Measurements from ENCODE around the gene HOXA6. TPM values are rescaled to one million over a fixed set of nuclear protein-coding genes. Genes with fewer than 3 reads are reported as not detected.

HOXA6 gene
- total and polyA plus RNA-seq, 4 donors = 0.23 TPM; not detected in 3

GRCh38 chr7:27154901-27155815 is 7.6 kb upstream of the HOXA6 start:
- DNase-seq (ENCODE audit: low spot score) = peak; percentile 33
- no peaks in the 10 kb centered on the region for H3K36me3 ChIP-seq (ENCODE audit: control insufficient read depth in 4 of 4, insufficient read depth in 3 of 4, low read depth in 1 of 4, low read length in 3 of 4)
- no peak for TF ChIP-seq CTCF (IDR thresholded peaks at IDR 0.05; ENCODE audit: low read depth, low read length, missing input control)
- H3K27me3 ChIP-seq (ENCODE audit: control insufficient read depth in 4 of 4, insufficient read depth in 4 of 4, low read length in 3 of 4) = peaks cover 15 to 54% (median 41%) of the 10 kb centered on the region in 4 donors
- peaks cover 0 to 5% (median 0%) of the 10 kb centered on the region in 4 donors for H3K9me3 ChIP-seq (ENCODE audit: control insufficient read depth in 4 of 4, low read length in 3 of 4)
- H3K4me1 ChIP-seq (ENCODE audit: control insufficient read depth in 4 of 4, insufficient read depth in 4 of 4, low read length in 3 of 4) = peaks cover 11 to 38% (median 20%) of the 10 kb centered on the region in 4 donors
- no peak overlapping the region for H3K9ac ChIP-seq (ENCODE audit: low read depth in 1 of 2, low read length in 2 of 2)
- 8% methylated on average over 48 of the region's 48 CpGs for WGBS
- no peak overlapping the region for H3K27ac ChIP-seq (ENCODE audit: low read depth in 1 of 2, low read length in 2 of 2)
- H3K4me3 ChIP-seq (ENCODE audit: low read depth in 1 of 3, low read length in 3 of 3) = no peak overlapping the region

DNA sequence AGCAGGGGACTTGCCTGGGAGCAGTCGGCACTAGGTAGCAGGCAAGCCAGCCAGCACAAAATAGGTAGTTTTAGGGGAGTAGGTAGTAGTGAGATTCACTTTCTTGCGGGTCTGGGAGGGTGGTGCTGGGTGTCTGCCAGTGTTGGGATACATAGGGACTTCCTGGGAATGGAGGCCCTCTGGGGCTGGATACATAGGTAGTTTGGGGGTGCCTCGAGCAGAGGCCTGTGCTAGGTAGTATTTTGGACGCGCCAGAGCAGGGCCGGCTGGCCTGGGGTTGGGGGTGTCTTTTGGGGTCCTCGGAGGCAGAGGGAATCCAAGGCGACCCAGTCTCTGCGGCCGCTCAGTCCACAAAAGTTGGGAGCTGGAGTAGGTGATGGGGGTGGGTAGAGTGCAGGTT is 6.8 kb upstream of the HOXA6 start:
- 26% methylated on average over 10 of the region's 10 CpGs for WGBS
- H3K9ac ChIP-seq (ENCODE audit: low read depth in 1 of 2, low read length in 2 of 2) = no peak overlapping the region
- peak; percentile 30 for DNase-seq (ENCODE audit: low spot score)

GRCh38 chr7:27153526-27153925 is 6.0 kb upstream of the HOXA6 start:
- Histone ChIP-seq H3K36me3 (ENCODE audit: control insufficient read depth in 4 of 4, insufficient read depth in 3 of 4, low read depth in 1 of 4, low read length in 3 of 4) (no peaks in the 10 kb centered on the region), H3K27ac (ENCODE audit: low read depth in 1 of 2, low read length in 2 of 2) (no peak overlapping the region), H3K4me3 (ENCODE audit: low read depth in 1 of 3, low read length in 3 of 3) (no peak overlapping the region), H3K9ac (ENCODE audit: low read depth in 1 of 2, low read length in 2 of 2) (no peak overlapping the region), H3K27me3 (ENCODE audit: control insufficient read depth in 4 of 4, insufficient read depth in 4 of 4, low read length in 3 of 4) (peaks cover 15 to 51% (median 38%) of the 10 kb centered on the region in 4 donors), H3K9me3 (ENCODE audit: control insufficient read depth in 4 of 4, low read length in 3 of 4) (peaks cover 0 to 5% (median 0%) of the 10 kb centered on the region in 4 donors), H3K4me1 (ENCODE audit: control insufficient read depth in 4 of 4, insufficient read depth in 4 of 4, low read length in 3 of 4) (peaks cover 11 to 36% (median 20%) of the 10 kb centered on the region in 4 donors)
- WGBS = 23% methylated on average over 3 of the region's 3 CpGs
- DNase-seq (ENCODE audit: low spot score) = no peak
- TF ChIP-seq NR2F2 (IDR thresholded peaks at IDR 0.05) (no peak), HNF4A (conservative IDR thresholded peaks at IDR 0.05) (no peak), HNF4G (IDR thresholded peaks at IDR 0.05) (no peak), CTCF (IDR thresholded peaks at IDR 0.05; ENCODE audit: low read depth, low read length, missing input control) (no peak), FOXA2 (IDR thresholded peaks at IDR 0.05) (no peak), YY1 (IDR thresholded peaks at IDR 0.05) (no peak), RAD21 (IDR thresholded peaks at IDR 0.05) (no peak), RXRA (IDR thresholded peaks at IDR 0.05) (no peak), ZBTB33 (IDR thresholded peaks at IDR 0.05) (no peak), SP1 (IDR thresholded peaks at IDR 0.05) (no peak), REST (IDR thresholded peaks at IDR 0.05) (no peak), GABPA (IDR thresholded peaks at IDR 0.05 in 1 of 2, conservative IDR thresholded peaks at IDR 0.05 in 1 of 2) (no peak), EGR1 (IDR thresholded peaks at IDR 0.05; ENCODE audit: low read depth in 2 of 2) (no peak)
- TF ChIP-seq, protein P1, sequence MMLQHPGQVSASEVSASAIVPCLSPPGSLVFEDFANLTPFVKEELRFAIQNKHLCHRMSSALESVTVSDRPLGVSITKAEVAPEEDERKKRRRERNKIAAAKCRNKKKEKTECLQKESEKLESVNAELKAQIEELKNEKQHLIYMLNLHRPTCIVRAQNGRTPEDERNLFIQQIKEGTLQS (IDR thresholded peaks at IDR 0.05) = no peak

More for the DNA sequence above, 6.8 kb upstream of the HOXA6 start:
- peaks cover 11 to 36% (median 20%) of the 10 kb centered on the region in 4 donors for H3K4me1 ChIP-seq (ENCODE audit: control insufficient read depth in 4 of 4, insufficient read depth in 4 of 4, low read length in 3 of 4)
- H3K27ac ChIP-seq (ENCODE audit: low read depth in 1 of 2, low read length in 2 of 2) = no peak overlapping the region
- no peak for TF ChIP-seq JUND (IDR thresholded peaks at IDR 0.05)
- TF ChIP-seq HNF4G (IDR thresholded peaks at IDR 0.05) = no peak
- no peak for TF ChIP-seq RAD21 (IDR thresholded peaks at IDR 0.05)
- no peak for TF ChIP-seq YY1 (IDR thresholded peaks at IDR 0.05)
- TF ChIP-seq GABPA (IDR thresholded peaks at IDR 0.05 in 1 of 2, conservative IDR thresholded peaks at IDR 0.05 in 1 of 2) = no peak
- TF ChIP-seq EGR1 (IDR thresholded peaks at IDR 0.05; ENCODE audit: low read depth in 2 of 2) = no peak
- no peak for TF ChIP-seq RXRA (IDR thresholded peaks at IDR 0.05)
- no peak for TF ChIP-seq FOXA2 (IDR thresholded peaks at IDR 0.05)
- no peak for TF ChIP-seq SP1 (IDR thresholded peaks at IDR 0.05)
- peaks cover 15 to 53% (median 37%) of the 10 kb centered on the region in 4 donors for H3K27me3 ChIP-seq (ENCODE audit: control insufficient read depth in 4 of 4, insufficient read depth in 4 of 4, low read length in 3 of 4)
- peaks cover 0 to 5% (median 0%) of the 10 kb centered on the region in 4 donors for H3K9me3 ChIP-seq (ENCODE audit: control insufficient read depth in 4 of 4, low read length in 3 of 4)
- H3K36me3 ChIP-seq (ENCODE audit: control insufficient read depth in 4 of 4, insufficient read depth in 3 of 4, low read depth in 1 of 4, low read length in 3 of 4) = no peaks in the 10 kb centered on the region
- no peak overlapping the region for H3K4me3 ChIP-seq (ENCODE audit: low read depth in 1 of 3, low read length in 3 of 3)
